GM12875 (cell line): ENCODE data around the gene NFIA.

Experiments used
- H3K4me3 ChIP-seq: one replicate; pipeline ENCODE4 v1.5.1; 2011; ENCODE audit warnings: low read depth, low read length, control low read depth
- TF ChIP-seq, protein P1 (sequence below): IDR thresholded peaks from 2 replicates; pipeline ENCODE4 v1.5.1; 2011; ENCODE audit warnings: low read depth, mild to moderate bottlenecking, control low read depth, inconsistent platforms, low read length, moderate library complexity, borderline replicate concordance; ENCODE audit not compliant: insufficient read depth

Gene NFIA

DNA sequence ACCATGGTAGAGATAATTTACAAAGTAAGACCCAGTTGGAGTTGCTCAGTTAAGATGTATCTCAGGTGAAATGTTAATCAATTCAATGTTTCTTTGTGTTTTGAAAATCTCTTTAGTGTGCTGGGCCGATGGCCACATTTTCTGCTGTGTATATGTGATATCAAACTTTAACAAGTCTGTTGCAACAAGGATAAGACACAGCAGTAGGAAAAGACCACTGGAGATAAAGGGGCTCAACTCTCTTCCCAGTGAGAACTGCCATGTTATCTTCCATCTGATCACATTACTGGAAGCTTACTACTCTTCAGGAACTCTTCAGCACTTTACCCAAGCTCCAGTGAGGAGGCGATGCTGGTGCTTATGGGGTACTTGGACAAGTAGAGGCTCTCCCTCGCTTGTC lies 227.7 kb downstream of the NFIA start:
- H3K4me3 ChIP-seq, result no peak overlapping the region
- TF ChIP-seq, protein P1, sequence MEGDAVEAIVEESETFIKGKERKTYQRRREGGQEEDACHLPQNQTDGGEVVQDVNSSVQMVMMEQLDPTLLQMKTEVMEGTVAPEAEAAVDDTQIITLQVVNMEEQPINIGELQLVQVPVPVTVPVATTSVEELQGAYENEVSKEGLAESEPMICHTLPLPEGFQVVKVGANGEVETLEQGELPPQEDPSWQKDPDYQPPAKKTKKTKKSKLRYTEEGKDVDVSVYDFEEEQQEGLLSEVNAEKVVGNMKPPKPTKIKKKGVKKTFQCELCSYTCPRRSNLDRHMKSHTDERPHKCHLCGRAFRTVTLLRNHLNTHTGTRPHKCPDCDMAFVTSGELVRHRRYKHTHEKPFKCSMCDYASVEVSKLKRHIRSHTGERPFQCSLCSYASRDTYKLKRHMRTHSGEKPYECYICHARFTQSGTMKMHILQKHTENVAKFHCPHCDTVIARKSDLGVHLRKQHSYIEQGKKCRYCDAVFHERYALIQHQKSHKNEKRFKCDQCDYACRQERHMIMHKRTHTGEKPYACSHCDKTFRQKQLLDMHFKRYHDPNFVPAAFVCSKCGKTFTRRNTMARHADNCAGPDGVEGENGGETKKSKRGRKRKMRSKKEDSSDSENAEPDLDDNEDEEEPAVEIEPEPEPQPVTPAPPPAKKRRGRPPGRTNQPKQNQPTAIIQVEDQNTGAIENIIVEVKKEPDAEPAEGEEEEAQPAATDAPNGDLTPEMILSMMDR, result no peak

DNA sequence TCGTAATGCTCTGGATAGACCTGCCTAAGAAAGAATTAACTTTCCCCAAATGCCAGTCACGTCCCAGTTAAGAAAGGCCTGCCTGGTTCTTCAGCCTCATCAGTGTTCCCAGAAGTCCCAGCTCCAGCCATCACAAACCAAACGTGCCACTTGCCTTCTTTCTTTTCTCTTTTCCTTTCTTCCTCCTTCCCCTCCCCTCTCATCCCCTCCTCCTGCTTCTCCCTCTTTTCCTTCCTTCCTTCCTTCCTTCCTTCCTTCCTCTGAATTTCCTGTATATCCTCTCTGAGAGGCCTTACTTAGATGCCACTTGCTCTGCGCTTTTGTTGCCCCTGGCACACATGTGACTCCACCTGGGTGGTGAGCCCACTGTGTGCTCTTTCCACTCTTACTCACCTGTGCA lies 228.2 kb downstream of the NFIA start:
- H3K4me3 ChIP-seq, result no peak overlapping the region
- TF ChIP-seq, protein P1, result no peak

DNA sequence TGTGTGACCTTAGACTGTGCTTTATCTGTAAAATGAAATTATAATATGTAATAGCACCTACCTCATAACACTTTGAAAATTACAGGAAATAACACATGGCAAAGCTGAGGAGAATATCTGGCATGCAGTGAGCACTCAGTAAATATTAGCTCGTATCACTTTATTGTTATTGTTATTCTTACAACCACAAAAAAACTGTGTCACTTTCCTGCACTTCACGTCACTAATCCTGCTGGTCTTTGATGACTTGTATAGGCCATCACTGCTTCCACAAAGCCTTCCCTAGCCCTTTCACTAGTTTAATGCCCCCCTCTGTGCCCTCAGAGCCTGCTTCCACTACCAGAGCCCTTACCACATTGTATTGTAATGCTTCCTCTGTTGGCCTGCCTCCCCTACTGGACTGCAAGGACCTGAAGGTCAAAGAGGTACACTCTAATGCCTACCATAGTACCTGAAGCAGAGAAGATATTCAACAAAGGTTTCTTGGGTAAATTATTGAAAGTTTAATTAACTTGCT lies 231.6 kb downstream of the NFIA start:
- H3K4me3 ChIP-seq, result no peak overlapping the region
- TF ChIP-seq, protein P1, result no peak

DNA sequence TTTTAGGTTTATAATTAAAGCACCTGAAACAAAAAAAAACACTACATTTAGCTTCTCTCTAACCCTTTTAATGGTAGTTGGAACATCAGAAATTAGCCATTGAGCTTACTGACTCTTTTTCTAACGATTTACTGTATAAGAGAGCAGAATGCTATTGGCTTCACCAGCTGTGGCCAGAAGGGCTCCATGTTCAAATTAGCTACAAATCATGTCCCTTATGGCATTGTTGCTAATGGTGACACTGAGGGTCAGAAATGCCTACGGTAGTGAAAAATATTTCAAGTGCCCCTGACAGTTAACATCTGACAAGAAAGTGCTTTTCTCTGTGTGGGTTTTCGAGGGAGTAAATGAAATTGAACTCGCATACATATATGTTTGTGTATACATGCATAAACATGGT lies 232.7 kb downstream of the NFIA start:
- TF ChIP-seq, protein P1, result no peak
- no peak overlapping the region for H3K4me3 ChIP-seq

DNA sequence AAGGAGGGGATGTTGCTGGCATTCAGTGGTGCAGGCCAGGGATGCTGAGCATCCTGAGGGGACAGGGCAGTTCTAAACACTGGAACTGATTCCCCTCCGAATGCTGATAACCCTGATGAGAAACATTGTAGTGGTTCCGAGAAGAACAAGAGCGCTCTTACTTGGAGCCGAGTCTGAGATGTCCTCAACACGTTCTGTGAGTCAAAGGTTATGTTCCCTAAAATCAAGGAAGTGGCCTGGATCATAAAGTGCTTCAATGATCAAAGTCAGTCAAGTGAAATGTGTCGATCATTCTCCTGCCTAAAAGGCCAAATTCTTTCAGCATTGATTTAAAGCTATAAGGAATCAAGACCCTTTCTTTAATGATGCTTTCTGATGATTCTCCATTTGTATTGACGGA lies 234.1 kb downstream of the NFIA start:
- TF ChIP-seq, protein P1, result no peak
- H3K4me3 ChIP-seq, result no peak overlapping the region

DNA sequence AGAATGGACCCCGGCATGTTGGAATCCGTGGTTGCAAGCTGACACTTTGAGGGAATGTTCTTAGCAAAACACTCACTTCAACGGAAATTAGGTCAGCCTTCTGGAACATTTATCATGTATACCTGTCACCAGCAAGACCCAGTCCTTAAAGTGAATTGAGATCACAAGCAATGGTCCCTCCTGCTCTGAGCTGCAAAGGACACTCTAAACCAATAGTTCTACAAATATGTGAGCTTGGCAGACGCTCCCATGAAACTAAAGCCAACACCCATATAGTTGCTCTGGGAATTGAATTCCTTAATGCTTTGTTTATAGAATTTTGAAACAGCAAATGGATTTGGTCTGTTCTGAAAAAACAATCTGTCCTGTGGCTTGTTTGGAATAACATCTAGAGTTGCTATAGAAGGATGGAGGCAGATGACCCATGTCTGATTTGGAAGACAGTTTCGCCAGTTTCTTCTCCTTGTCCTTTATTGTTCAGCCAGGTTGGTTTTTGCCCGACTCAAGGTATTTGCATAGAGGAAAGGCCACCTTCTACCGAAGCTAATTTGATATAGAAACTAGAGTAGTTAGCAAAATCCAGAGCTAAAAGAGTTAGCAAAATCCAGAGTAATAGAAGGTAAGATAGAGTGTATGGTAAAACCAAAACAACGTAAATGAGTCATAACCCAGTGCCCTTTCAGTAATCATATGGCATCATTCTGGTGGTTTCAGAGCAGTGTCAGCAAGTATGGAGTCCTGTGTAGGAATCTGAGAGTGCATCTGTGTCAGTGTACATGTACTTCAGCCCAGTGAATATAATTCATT lies 236.2 kb downstream of the NFIA start:
- TF ChIP-seq, protein P1, result no peak

DNA sequence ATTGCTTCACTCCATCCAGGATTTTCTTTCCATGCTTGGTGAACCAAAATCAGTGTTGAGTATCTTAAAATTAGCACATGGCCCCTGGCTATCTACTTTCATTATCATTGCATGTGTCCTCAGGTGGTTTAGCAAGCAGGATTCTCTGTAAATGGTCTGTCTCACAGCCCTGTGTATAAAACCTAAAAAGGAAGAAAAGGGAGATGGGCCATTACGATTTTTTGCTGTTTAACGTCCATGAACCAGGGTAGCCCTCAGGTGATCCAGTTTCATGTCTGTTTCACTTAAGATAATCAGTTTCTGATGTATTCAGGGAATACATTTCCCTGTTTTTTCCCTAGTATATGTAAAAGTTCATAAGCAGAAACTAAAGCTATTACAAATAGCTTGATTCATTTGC lies 238.2 kb downstream of the NFIA start:
- no peak overlapping the region for H3K4me3 ChIP-seq
- TF ChIP-seq, protein P1, result no peak

More for the DNA sequence above, 236.2 kb downstream of the NFIA start:
- no peak overlapping the region for H3K4me3 ChIP-seq
